Ishikawa (cell line): ENCODE results near the gene ZNF184.

Experiments
- CEBPB ChIP-seq: IDR thresholded peaks from 2 replicates; pipeline ENCODE4 v1.6.1; 2012
- CREB1 ChIP-seq: IDR thresholded peaks from 2 replicates; pipeline ENCODE4 v1.6.1; 2012; ENCODE audit warnings: low read depth
- EGR1 ChIP-seq: IDR thresholded peaks from 2 replicates; pipeline ENCODE4 v1.6.1; 2012
- EP300 ChIP-seq: IDR thresholded peaks from 2 replicates; pipeline ENCODE4 v1.6.1; 2012; ENCODE audit warnings: borderline replicate concordance
- FOXM1 ChIP-seq: IDR thresholded peaks from 2 replicates; pipeline ENCODE4 v1.6.1; 2012; ENCODE audit warnings: low read depth, borderline replicate concordance
- MAX ChIP-seq: IDR thresholded peaks from 2 replicates; pipeline ENCODE4 v1.6.1; 2012
- NFIC ChIP-seq: IDR thresholded peaks from 2 replicates; pipeline ENCODE4 v1.6.1; 2012
- RAD21 ChIP-seq: IDR thresholded peaks from 2 replicates; pipeline ENCODE4 v1.6.1; 2012; ENCODE audit warnings: low read depth
- REST ChIP-seq: IDR thresholded peaks from 2 replicates; pipeline ENCODE4 v1.6.1; 2012; ENCODE audit warnings: low read depth, mild to moderate bottlenecking
- TAF1 ChIP-seq: IDR thresholded peaks from 2 replicates; pipeline ENCODE4 v1.6.1; 2012; ENCODE audit warnings: low read depth, mild to moderate bottlenecking
- TCF12 ChIP-seq: IDR thresholded peaks from 2 replicates; pipeline ENCODE4 v1.6.1; 2012; ENCODE audit warnings: low read depth
- TEAD4 ChIP-seq: IDR thresholded peaks from 2 replicates; pipeline ENCODE4 v1.6.1; 2012
- USF1 ChIP-seq: IDR thresholded peaks from 2 replicates; pipeline ENCODE4 v1.6.1; 2012
- YY1 ChIP-seq: IDR thresholded peaks from 2 replicates; pipeline ENCODE4 v1.6.1; 2012; ENCODE audit warnings: low read depth
- ZBTB7A ChIP-seq: IDR thresholded peaks from 2 replicates; pipeline ENCODE4 v1.6.1; 2012; ENCODE audit warnings: low read depth

ZNF184 gene

GRCh38 chr6:27514906-27515495 is 42.1 kb upstream of the ZNF184 start:
- TF ChIP-seq TEAD4 (no peak), USF1 (no peak), CREB1 (no peak), EGR1 (no peak), TAF1 (no peak), FOXM1 (no peak), NFIC (no peak)

- TF ChIP-seq CEBPB: no peak
- no peak for TF ChIP-seq REST
- TF ChIP-seq NFIC: no peak
- no peak for TF ChIP-seq FOXM1
- no peak for TF ChIP-seq EGR1
- no peak for TF ChIP-seq CREB1
- TF ChIP-seq TEAD4: no peak
- TF ChIP-seq TAF1: no peak
- no peak for TF ChIP-seq MAX
- TF ChIP-seq TCF12: no peak
Observed at GRCh38 chr6:27512525-27512924, 39.6 kb upstream of the ZNF184 start.

GRCh38 chr6:27507041-27507956 is 34.4 kb upstream of the ZNF184 start:
- TF ChIP-seq USF1: no peak
- no peak for TF ChIP-seq NFIC
- no peak for TF ChIP-seq REST
- no peak for TF ChIP-seq CREB1
- no peak for TF ChIP-seq TEAD4
- no peak for TF ChIP-seq EGR1
- no peak for TF ChIP-seq YY1
- TF ChIP-seq EP300: no peak
- no peak for TF ChIP-seq TCF12
- no peak for TF ChIP-seq FOXM1
- no peak for TF ChIP-seq CEBPB
- no peak for TF ChIP-seq MAX
- TF ChIP-seq ZBTB7A: no peak
- no peak for TF ChIP-seq TAF1
- no peak for TF ChIP-seq RAD21

- TF ChIP-seq CREB1 (peak; percentile 34; the same call in 1 of the 2 replicates), TEAD4 (peak; percentile 80), EGR1 (no peak), MAX (peak; percentile 36), CEBPB (peak; percentile 37)
Observed at GRCh38 chr6:27505209-27506027, 32.5 kb upstream of the ZNF184 start.

GRCh38 chr6:27503436-27504030 is 30.6 kb upstream of the ZNF184 start:
- TF ChIP-seq EGR1: no peak
- 0 out of 2 replicates have a peak, but pooled peaks have one; percentile 25 for TF ChIP-seq YY1
- no peak for TF ChIP-seq CREB1
- no peak; the same call in 1 of the 2 replicates for TF ChIP-seq TCF12
- TF ChIP-seq REST: no peak
- TF ChIP-seq ZBTB7A: peak; percentile 71; the same call in 1 of the 2 replicates
- TF ChIP-seq TEAD4: peak; percentile 82
- TF ChIP-seq MAX: no peak
- no peak for TF ChIP-seq TAF1
- TF ChIP-seq CEBPB: 0 out of 2 replicates have a peak, but pooled peaks have one; percentile 33
- TF ChIP-seq USF1: no peak
- no peak; the same call in 1 of the 2 replicates for TF ChIP-seq RAD21
- no peak for TF ChIP-seq FOXM1
- 0 out of 2 replicates have a peak, but pooled peaks have one; percentile 14 for TF ChIP-seq EP300
- 0 out of 2 replicates have a peak, but pooled peaks have one; percentile 29 for TF ChIP-seq NFIC
